ENCODE results near the gene DIO1.

Gene DIO1

DNA sequence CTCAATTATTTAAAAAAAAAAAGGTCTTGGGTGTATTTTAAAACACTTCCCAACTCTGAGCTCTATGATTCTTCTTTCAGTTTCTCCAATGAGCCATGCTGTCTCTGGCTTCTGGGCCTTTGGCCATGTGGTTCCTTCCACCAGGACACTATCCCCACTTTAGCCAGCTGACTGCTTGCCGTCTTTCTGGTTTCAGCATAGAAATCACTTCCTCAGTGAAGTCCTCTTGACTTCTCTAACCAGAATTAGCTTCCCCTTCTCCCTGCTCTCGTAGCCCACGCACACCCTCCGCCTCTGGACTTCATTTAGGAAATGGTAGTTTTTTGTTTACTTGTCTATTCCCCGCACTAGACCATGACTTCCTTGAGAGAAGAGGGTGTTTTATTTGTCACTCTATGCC is 1.1 kb upstream of the DIO1 start:
- peak in 33 of 58 donors; percentile 7 to 75 (median 29) for DNase-seq

DNA sequence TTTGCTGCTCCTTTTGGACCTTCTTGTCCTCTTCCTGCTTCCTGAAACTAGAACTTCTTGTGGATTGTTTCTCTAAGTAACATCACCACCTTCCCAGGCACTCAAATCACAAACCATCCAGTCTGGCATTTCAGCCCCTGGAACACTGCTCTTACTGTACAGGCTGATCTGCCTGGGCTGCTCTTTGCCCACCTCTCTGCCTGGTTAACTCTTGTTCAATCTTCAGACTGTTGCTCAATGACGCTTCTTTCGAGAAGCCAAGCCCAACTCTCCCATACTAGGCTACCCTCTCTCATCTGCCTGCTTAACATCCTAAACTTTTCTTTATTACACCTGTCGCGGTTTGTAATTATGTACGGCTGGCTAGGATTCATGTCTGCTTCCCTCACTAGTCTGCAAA is 657 bp downstream of the DIO1 start:
- no peak for DNase-seq

DNA sequence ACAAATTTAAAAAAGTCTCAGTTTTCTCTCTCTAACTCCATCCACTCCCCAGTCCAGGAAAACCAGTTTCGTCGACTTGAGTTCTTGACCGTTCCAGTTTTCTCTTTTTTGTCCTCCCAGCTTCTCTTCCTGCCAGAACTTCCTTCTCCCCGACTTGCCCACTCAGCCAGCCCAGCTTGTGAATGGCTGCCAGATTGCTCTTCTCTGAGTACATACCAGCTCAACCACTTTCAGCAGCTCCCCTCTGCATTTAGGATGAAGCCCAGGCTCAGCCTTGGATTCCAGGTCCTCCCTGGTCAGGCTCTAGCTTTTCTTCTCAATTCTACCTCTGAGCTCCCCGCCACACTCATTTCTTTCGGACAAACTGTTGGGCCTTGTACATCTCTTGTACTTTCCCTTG is 1.4 kb downstream of the DIO1 start:
- DNase-seq: peak in 13 of 58 donors; percentile 6 to 42 (median 18)

GRCh38 chr1:53896635-53897229 is 2.7 kb downstream of the DIO1 start:
- peak in 4 of 58 donors; percentile 2 to 43 (median 27) for DNase-seq

GRCh38 chr1:53899206-53899628 is 5.2 kb downstream of the DIO1 start:
- DNase-seq: peak in 8 of 58 donors; percentile 9 to 38 (median 14)

DNA sequence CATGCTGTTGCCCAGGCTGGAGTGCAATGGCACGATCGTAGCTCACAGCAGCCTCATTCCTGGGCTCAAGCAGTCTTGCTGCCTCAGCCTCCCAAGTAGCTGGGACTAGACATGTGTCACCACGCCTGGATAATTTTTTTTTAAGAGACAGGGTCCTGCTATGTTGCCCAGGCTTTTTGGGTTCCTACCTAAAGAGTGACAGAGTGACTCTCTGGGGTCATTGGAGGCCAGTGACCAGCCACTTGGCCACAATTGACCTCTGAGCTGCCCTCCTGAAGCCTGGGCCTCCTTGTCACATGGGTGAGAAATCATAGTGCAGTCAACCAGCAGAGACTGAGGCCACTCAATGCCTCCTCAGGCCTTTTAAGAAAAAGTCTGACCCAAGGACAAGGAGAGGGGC is 5.7 kb downstream of the DIO1 start:
- no peak for DNase-seq

GRCh38 chr1:53902235-53903138 is 8.5 kb downstream of the DIO1 start:
- DNase-seq: no peak

DNA sequence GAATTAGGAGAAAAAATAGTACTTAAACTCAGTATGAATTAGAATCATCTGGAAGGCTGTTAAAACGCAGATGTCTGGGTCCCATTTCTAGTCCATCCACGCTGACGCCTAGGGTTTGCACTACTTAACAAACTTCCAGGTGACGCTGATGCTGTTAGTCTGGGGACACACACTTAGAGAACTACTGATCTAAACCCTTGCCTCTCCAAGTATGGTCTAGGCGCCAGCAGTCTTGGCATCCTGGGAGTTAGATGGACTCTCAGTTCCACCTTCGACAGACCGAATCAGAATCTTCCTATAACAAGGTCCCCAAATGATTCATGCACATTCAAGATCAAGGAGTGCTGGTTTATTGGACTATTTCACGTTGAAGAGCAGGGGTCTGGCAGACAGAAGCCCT is 11.5 kb downstream of the DIO1 start:
- DNase-seq: no peak

DNA sequence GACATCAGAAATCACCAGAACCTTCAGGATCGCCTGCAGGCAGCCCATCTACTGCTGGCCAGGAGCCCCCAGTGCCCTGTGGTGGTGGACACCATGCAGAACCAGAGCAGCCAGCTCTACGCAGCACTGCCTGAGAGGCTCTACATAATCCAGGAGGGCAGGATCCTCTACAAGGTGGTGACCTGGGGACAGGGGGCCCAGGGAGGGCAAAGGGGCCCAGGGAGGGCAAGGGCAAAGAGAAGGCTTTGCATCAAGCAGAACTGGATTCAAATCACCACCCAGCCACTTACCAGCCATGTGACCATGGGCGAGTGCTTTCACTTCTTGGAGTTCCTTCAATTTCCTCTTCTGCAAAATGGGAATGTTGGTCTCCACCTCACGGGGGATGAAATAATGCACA is 12.1 kb downstream of the DIO1 start:
- DNase-seq: no peak

DNA sequence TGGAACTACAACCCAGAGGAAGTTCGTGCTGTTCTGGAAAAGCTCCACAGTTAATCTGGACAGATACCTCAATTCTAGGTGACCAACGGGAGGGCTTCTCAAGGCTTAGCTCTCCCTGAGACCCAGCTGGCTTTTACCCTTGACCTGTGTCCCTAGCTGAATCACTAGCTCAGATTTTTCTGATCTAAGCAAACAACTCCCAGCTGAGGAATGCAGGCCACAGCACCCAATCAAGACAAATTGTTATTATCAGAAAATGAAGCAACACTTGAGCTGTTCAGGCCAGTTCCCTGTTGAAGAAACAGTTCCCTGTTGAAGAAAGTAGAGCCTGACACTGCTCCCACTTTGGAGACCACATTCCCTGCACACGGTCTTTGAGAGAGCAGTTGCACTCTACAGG is 16.0 kb downstream of the DIO1 start:
- DNase-seq: no peak

- no peak for DNase-seq
Observed at GRCh38 chr1:53911442-53911841, 17.5 kb downstream of the DIO1 start.

DNA sequence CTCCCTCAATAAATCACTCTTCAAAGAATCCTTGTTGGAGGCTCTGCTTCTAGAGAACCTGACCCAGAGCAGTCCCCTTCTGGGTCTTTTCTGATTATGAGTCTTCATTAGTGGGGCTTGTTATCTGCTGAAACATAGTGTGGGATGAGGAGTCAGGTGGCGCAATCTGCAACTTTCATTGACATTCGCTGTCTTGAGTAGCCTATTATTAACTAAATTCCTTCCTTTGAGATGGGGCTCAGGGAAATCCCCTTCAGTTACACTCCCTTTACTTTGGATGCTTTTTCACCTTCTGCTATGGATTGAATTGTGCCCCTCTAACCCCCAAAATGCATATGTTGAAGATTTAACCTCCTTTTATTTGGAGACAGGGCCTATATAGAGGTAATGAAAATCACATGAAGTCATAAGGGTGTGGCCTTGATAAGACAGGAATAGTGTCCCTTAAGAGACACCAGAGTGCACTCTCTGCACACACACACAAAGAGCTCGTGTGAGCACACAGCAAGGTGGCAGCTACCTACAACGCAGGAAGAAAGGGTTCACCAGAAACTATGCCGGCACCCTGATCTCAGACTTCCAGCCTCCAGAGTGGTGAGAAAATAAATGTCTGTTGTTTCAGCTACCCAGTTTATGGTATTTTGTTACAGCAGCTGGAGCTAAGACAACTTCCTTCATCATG is 19.5 kb downstream of the DIO1 start:
- DNase-seq: no peak

DNA sequence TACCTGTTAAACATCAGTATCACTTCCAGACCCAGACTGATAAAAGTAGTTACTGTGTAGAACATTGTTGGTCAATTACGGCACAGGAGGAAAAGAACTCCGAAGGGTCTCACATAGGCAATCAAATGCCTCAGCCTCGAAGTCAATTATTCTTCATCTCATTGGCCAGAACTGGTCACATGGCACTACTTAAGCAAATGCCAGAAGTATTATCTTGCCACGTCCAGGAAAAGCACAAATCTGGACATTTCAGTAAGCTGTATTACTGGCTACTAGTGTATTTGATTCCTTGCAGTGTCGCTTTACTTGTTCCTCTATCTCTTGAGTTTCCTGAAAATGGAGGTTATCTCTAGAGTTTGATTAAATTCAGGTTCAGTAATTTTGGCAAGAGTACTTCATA is 24.4 kb downstream of the DIO1 start:
- no peak for DNase-seq

GRCh38 chr1:53919675-53920066 is 25.7 kb downstream of the DIO1 start:
- no peak for DNase-seq

DNA sequence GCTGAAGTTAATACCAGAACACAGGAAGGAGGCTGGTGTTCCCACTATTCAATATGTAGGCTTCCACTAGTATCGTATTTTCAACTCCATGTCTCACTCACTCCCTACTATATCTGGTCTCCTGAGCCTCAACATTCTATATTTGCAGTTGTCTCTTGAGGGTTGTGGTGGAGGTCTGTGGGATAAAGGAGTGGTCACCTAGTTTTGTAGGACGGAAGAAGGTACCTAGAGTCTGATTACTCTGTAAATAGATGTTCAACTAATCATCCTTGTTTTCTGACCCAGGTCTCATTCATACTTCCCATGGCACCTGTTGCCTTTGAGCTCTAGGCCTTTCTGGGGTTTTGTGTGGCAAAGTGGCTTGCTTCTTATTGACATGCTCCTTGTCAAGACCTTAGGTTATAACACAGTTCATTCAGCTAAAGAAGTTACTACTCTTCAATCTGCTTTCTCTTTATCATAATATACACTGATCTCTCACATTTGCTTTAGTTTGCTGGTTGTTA is 33.4 kb downstream of the DIO1 start:
- DNase-seq: no peak

GRCh38 chr1:53929246-53929960 is 35.4 kb downstream of the DIO1 start:
- no peak for DNase-seq

GRCh38 chr1:53930932-53931331 is 36.9 kb downstream of the DIO1 start:
- DNase-seq: no peak

DNA sequence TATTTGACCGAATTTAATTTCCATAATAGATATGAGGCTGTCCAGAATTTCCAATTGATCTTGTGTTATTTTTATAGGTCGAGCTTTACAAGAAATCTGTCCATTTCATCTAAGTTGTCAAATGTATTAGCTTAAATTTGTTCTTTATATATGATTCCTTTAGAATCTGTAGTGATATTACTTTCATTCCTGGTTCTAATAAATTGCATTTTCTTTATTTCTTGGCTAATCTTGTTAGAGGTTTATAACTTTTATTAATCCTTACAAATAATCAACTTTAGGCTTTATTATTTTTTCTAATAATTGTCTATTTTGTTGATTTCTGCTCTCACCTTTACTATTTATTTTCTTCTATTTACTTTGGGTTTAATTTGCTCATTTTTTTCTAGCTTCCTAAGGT is 37.5 kb downstream of the DIO1 start:
- DNase-seq: no peak

DNA sequence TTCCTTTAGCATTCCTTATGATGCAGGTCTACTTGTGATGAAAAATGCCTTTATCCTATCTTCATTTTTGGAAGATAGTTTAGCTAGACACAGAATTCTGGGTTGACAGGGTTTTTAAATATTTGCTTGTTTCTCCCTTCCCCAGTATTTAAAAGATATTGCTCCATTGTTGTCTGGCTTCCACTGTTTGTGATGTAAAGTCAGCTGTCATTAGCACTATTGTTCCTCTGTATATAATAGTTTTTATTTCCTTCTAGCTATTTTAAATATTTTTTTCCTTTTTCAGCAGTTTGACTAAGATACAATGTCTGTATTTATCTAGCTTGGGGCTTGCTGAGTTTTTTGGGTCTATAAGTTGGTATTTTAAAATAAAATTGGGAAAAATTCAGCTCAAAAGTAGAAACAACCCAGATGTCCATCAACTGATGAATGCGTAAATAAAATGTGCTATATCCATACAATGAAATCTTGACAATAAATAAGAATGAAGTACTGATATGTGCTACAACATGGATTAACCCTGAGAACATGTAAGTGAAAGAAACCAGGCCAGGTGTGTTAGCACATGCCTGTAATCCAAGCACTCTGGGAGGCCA is 40.3 kb downstream of the DIO1 start:
- no peak for DNase-seq

DNA sequence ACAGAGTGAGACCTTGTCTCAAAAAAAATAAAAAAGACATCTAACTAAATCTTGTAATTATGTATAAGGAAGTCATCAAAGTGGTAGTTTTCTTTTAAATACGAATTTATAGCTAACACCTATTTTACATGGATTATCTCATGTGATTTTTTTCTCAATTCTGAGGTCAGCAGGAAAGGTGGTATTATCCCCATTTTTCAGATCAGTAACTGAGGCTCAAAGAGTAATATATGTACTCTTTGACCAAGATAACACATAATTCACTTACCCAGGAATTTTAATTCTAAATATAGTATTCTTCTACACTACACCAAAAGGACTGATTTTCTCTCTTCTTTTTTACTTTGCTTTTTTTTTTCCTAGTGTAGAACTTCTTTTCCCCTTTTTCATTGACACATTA is 42.4 kb downstream of the DIO1 start:
- no peak for DNase-seq
